Gastroesophageal sphincter (tissue), 4 donors: Measurements from ENCODE around the gene PLCB4. TPM values are rescaled to one million over a fixed set of nuclear protein-coding genes. Genes with fewer than 3 reads are reported as not detected.

ENCODE experiments used
- ATAC-seq: fragments of 150-250 bp; one replicate; pipeline ENCODE4 v1.9.1; 2016; ENCODE audit warnings: mild to moderate bottlenecking, moderate library complexity
- H3K27ac ChIP-seq, 4 donors: fragments of 200-600 bp; sonication (generic) in 3 of 4; 1 replicate in 3 of 4; 2 replicates in 1 of 4; pipeline ENCODE4 v1.5.1; 2016 to 2019
- H3K27me3 ChIP-seq: fragments of 200-600 bp; sonication (generic); one replicate; pipeline ENCODE4 v1.5.1; 2019
- H3K36me3 ChIP-seq, 2 donors: fragments of 200-600 bp; sonication (generic); one replicate each; pipeline ENCODE4 v1.5.1; 2019; ENCODE audit warnings: control low read depth in 1 of 2
- H3K4me1 ChIP-seq, 3 donors: fragments of 200-600 bp; sonication (generic); 1 replicate in 2 of 3; 2 replicates in 1 of 3; pipeline ENCODE4 v1.5.1; 2016 to 2019; ENCODE audit warnings: control low read depth in 2 of 3
- H3K4me3 ChIP-seq, 2 donors: fragments of 200-600 bp; sonication (generic); one replicate each; pipeline ENCODE4 v1.5.1; 2019; ENCODE audit warnings: mild to moderate bottlenecking in 1 of 2, moderate library complexity in 1 of 2
- H3K9me3 ChIP-seq, 3 donors: fragments of 200-600 bp; sonication (generic); one replicate each; pipeline ENCODE4 v1.5.1; 2017 to 2019; ENCODE audit warnings: control low read depth in 2 of 3
- CTCF ChIP-seq, 4 experiments: fragments of 200-600 bp in 2 of 4; fragments of 450-650 bp in 2 of 4; sonication (generic) in 1 of 4; IDR thresholded peaks; one replicate each; pipeline ENCODE4 v1.5.1; 2017 to 2019; ENCODE audit warnings: antibody characterized with exemption in 4 of 4, mild to moderate bottlenecking in 2 of 4, moderate library complexity in 2 of 4
- EP300 ChIP-seq: sonication (generic); formaldehyde crosslinking; IDR thresholded peaks from one replicate; pipeline ENCODE4 v1.6.1; 2017; ENCODE audit warnings: antibody characterized with exemption, mild to moderate bottlenecking
- POLR2A ChIP-seq, 2 donors: fragments of 450-650 bp; IDR thresholded peaks; one replicate each; pipeline ENCODE4 v1.6.1; 2017; ENCODE audit warnings: antibody characterized with exemption in 2 of 2, mild to moderate bottlenecking in 2 of 2, moderate library complexity in 1 of 2
- POLR2AphosphoS5 ChIP-seq: sonication (generic); formaldehyde crosslinking; IDR thresholded peaks from one replicate; pipeline ENCODE4 v1.6.1; 2017; ENCODE audit warnings: antibody characterized with exemption
- WGBS, 2 donors: methylation state at CpG; one replicate each; pipeline ENCODE4 v1.1.5; 2018; ENCODE audit warnings: low coverage in 1 of 2; 5-methylcytosine and 5-hydroxymethylcytosine counted together
- total RNA-seq, 4 donors: library from RNA; depleted of rRNA; stranded (reverse); fragments of >200 nt; gene quantifications; one replicate each; pipeline ENCODE4 v1.1.0, GENCODE V29; 2016

The PLCB4 gene
- total RNA-seq, 4 donors from 2014 or later: 21.9 to 109 (median 59.1) TPM

DNA sequence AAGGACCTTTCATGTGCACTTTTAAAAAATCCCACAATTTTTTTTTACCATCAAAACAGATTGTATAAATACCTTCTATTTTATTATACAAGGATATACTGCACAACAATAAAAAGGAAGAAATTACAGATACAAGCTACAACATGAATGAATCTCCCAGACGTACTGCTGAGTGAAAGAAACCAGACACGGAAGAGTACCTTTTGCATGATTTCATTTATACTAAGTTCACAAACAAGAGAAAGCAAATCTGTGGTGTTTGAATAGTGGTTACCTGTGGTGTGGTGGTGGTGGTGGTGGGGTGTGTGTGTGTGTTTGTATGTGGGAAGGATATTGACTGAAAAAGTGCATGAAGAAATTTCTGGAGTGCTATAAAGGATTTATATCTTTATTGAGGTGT lies 6.8 kb upstream of the PLCB4 start:
- H3K4me3 ChIP-seq: no peak overlapping the region
- no peaks in the 10 kb centered on the region for H3K27me3 ChIP-seq
- no peaks in the 10 kb centered on the region for H3K36me3 ChIP-seq
- peaks cover 0 to under 1% (median 0%) of the 10 kb centered on the region in 3 donors for H3K4me1 ChIP-seq
- WGBS, 2 donors: 97 to 100% methylated on average over 2 of the region's 2 CpGs
- no peak for TF ChIP-seq EP300
- no peak for TF ChIP-seq POLR2A (IDR thresholded peaks at IDR 0.05)
- TF ChIP-seq POLR2AphosphoS5: no peak
- TF ChIP-seq CTCF (IDR thresholded peaks at IDR 0.05): no peak
- H3K9me3 ChIP-seq: no peaks in the 10 kb centered on the region
- ATAC-seq: no peak
- no peak overlapping the region for H3K27ac ChIP-seq

DNA sequence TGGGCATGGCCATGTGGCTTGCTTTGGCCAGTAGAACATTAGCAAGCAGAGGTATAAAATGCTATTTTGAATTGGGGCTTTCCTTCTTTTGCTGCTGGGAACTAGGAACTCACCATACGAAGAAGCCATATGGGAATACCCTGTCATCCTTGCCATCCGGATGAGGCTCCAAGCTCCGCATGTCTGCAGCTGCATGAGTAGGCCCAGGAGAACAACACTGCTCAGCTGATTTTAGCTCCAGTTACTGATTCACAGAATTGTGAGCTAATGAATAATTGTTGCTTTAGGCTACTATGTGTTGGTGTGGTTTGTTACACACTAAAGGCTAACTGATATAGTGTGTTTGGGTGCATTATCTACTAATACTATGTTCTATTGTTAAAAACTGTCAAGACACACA lies 2.7 kb upstream of the PLCB4 start:
- ATAC-seq: no peak
- Histone ChIP-seq H3K27ac (no peak overlapping the region), H3K27me3 (no peaks in the 10 kb centered on the region), H3K4me1 (peaks cover 0 to 23% (median 4%) of the 10 kb centered on the region in 3 donors), H3K36me3 (no peaks in the 10 kb centered on the region), H3K4me3 (no peak overlapping the region), H3K9me3 (no peaks in the 10 kb centered on the region)
- TF ChIP-seq POLR2AphosphoS5: no peak
- TF ChIP-seq CTCF (IDR thresholded peaks at IDR 0.05): no peak
- TF ChIP-seq EP300: no peak
- no peak for TF ChIP-seq POLR2A (IDR thresholded peaks at IDR 0.05)
- 74 to 88% methylated on average over 3 of the region's 3 CpGs for WGBS, 2 donors

DNA sequence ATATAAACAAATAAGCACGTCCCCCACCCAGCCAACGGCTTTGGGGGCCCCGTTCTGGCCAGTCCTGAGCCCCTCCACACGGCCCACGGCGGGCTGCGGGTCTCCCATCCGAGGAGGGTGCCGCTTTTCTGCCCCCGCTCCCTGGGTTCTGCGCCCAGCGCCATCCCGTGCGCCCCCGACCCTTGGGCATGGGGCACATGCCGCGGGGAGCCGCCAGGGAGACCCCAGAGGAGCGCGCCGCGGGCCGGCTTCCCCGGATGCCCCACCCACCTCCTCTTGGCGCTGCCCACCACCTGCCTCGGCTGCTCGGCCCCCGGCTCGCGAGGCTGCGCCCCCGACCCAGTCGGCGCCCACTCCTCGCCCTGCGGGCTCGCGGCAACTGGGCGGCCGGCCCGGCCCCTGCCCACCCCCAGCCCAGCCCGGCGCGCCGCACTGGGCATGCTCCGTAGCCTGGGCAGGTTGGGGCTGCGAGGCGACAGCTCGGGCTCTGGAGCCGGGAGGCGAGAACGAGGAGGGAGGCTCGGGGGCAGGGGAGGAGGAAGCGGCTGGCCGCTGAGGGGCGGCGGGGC lies 570 bp upstream of the PLCB4 start:
- ATAC-seq: peak; percentile 65

GRCh38 chr20:9070304-9070703 lies 1.4 kb downstream of the PLCB4 start:
- Histone ChIP-seq H3K27me3 (no peaks in the 10 kb centered on the region), H3K9me3 (no peaks in the 10 kb centered on the region), H3K4me1 (peaks cover 4 to 52% (median 4%) of the 10 kb centered on the region in 3 donors), H3K4me3 (peak overlapping the region in 1 of 2 donors; percentile 92), H3K27ac (peak overlapping the region in 1 of 4 donors; percentile 92), H3K36me3 (no peaks in the 10 kb centered on the region)
- 73 to 83% methylated on average over 3 of the region's 3 CpGs for WGBS, 2 donors
- no peak for ATAC-seq
- TF ChIP-seq CTCF (IDR thresholded peaks at IDR 0.05) (no peak), POLR2A (IDR thresholded peaks at IDR 0.05) (no peak), POLR2AphosphoS5 (no peak), EP300 (no peak)

More for the DNA sequence above, 570 bp upstream of the PLCB4 start:
- TF ChIP-seq POLR2AphosphoS5: no peak
- no peak for TF ChIP-seq CTCF (IDR thresholded peaks at IDR 0.05)
- TF ChIP-seq EP300: no peak
- TF ChIP-seq POLR2A (IDR thresholded peaks at IDR 0.05): no peak
- H3K27ac ChIP-seq: peak overlapping the region; percentile 70 to 92 (median 89)
- H3K27me3 ChIP-seq: no peaks in the 10 kb centered on the region
- no peaks in the 10 kb centered on the region for H3K9me3 ChIP-seq
- 0% methylated on average over 2 to 7 of the region's 57 CpGs for WGBS, 2 donors
- H3K36me3 ChIP-seq: no peaks in the 10 kb centered on the region
- peak overlapping the region; percentile 79 to 92 for H3K4me3 ChIP-seq
- H3K4me1 ChIP-seq: peaks cover 0 to 41% (median 4%) of the 10 kb centered on the region in 3 donors

- Histone ChIP-seq H3K4me3 (no peak overlapping the region), H3K27ac (peak overlapping the region in 2 of 4 donors; percentile 13 to 24)
These were observed 3.3 kb downstream of the PLCB4 start for GRCh38 chr20:9071976-9072726.

More at GRCh38 chr20:9071976-9072726, 3.3 kb downstream of the PLCB4 start:
- 69 to 70% methylated on average over 2 of the region's 2 CpGs for WGBS, 2 donors
- no peaks in the 10 kb centered on the region for H3K36me3 ChIP-seq
- TF ChIP-seq POLR2A (IDR thresholded peaks at IDR 0.05) (no peak), CTCF (IDR thresholded peaks at IDR 0.05) (no peak), EP300 (no peak), POLR2AphosphoS5 (no peak)
- ATAC-seq: no peak
- no peaks in the 10 kb centered on the region for H3K27me3 ChIP-seq
- no peaks in the 10 kb centered on the region for H3K9me3 ChIP-seq
- peaks cover 4 to 62% (median 5%) of the 10 kb centered on the region in 3 donors for H3K4me1 ChIP-seq
